HG02588 (cell line): ENCODE data around the gene ABCC2.
"Not testable (repeated sequence)": the region's sequence is repeated elsewhere in the genome, so short reads cannot be mapped to it uniquely, and the experiment has no call there.

Experiments used
- ATAC-seq: cut with Tn5 transposase; IDR thresholded peaks from one replicate; pipeline ENCODE4 v1.9.1; 2021; ENCODE audit warnings: mild to moderate bottlenecking, moderate library complexity; ENCODE audit not compliant: unreplicated experiment

The ABCC2 gene

GRCh38 chr10:99851825-99852224 is 69.4 kb downstream of the ABCC2 start:
- ATAC-seq = no peak

- ATAC-seq = no peak
Measured at GRCh38 chr10:99852481-99853213, 70.2 kb downstream of the ABCC2 start.

- ATAC-seq = no peak
Measured at GRCh38 chr10:99853655-99854054, 71.2 kb downstream of the ABCC2 start.

- ATAC-seq = no peak
Measured at GRCh38 chr10:99854860-99855259, 72.4 kb downstream of the ABCC2 start.

- no peak for ATAC-seq
Measured at GRCh38 chr10:99855479-99856071, 73.1 kb downstream of the ABCC2 start.

GRCh38 chr10:99858849-99859248 is 76.4 kb downstream of the ABCC2 start:
- no peak for ATAC-seq

GRCh38 chr10:99859585-99859984 is 77.1 kb downstream of the ABCC2 start:
- ATAC-seq = no peak

GRCh38 chr10:99860466-99860865 is 78.0 kb downstream of the ABCC2 start:
- ATAC-seq = no peak

GRCh38 chr10:99863535-99864240 is 81.2 kb downstream of the ABCC2 start:
- ATAC-seq = not testable (repeated sequence)

GRCh38 chr10:99867250-99867649 is 84.8 kb downstream of the ABCC2 start:
- not testable (repeated sequence) for ATAC-seq

- no peak for ATAC-seq
Measured at GRCh38 chr10:99869581-99870122, 87.2 kb downstream of the ABCC2 start.

- no peak for ATAC-seq
Measured at GRCh38 chr10:99870123-99870730, 87.8 kb downstream of the ABCC2 start.

GRCh38 chr10:99872367-99873162 is 90.1 kb downstream of the ABCC2 start:
- no peak for ATAC-seq

GRCh38 chr10:99873846-99874245 is 91.4 kb downstream of the ABCC2 start:
- no peak for ATAC-seq

- ATAC-seq = no peak
Measured at GRCh38 chr10:99874341-99875085, 92.1 kb downstream of the ABCC2 start.

GRCh38 chr10:99875473-99875872 is 93.0 kb downstream of the ABCC2 start:
- no peak for ATAC-seq

- ATAC-seq = no peak
Measured at GRCh38 chr10:99880080-99880835, 97.8 kb downstream of the ABCC2 start.

GRCh38 chr10:99881371-99881770 is 98.9 kb downstream of the ABCC2 start:
- no peak for ATAC-seq

GRCh38 chr10:99883523-99883922 is 101.1 kb downstream of the ABCC2 start:
- ATAC-seq = no peak
